GM13976 (cell line): Measurements from ENCODE around the gene TCF7L1.
"Not testable (repeated sequence)": the region's sequence is repeated elsewhere in the genome, so short reads cannot be mapped to it uniquely, and the experiment has no call there.

ENCODE experiments used
- DNase-seq: peaks from one replicate; pipeline ENCODE4 v3.0.0; 2012; ENCODE audit warnings: low spot score
- CTCF ChIP-seq: IDR thresholded peaks from 2 replicates; pipeline ENCODE4 v1.5.1; 2012; ENCODE audit warnings: borderline replicate concordance, mild to moderate bottlenecking; ENCODE audit not compliant: insufficient read depth; ENCODE audit errors: extremely low read depth, missing control alignments, control extremely low read depth
- in situ Hi-C: fragments of 300-500 bp; cut with MboI; formaldehyde crosslinking; loops from one replicate; pipeline ENCODE4 v1.12.0; 2022; ENCODE audit warnings: low sequenced_read_pairs, mixed read lengths, inconsistent platforms; ENCODE audit not compliant: unreplicated experiment

The TCF7L1 gene

GRCh38 chr2:85112906-85113625, 20.1 kb upstream of the TCF7L1 start:
- TF ChIP-seq CTCF, result no peak
- in situ Hi-C loops, result no loop called here
- no peak for DNase-seq

GRCh38 chr2:85114586-85115330, 18.4 kb upstream of the TCF7L1 start:
- no peak for DNase-seq
- in situ Hi-C loops, result no loop called here
- no peak for TF ChIP-seq CTCF

GRCh38 chr2:85116207-85116606, 17.0 kb upstream of the TCF7L1 start:
- TF ChIP-seq CTCF, result no peak
- in situ Hi-C loops, result no loop called here
- DNase-seq, result no peak

GRCh38 chr2:85119900-85120299, 13.3 kb upstream of the TCF7L1 start:
- DNase-seq, result no peak
- in situ Hi-C loops, result no loop called here
- TF ChIP-seq CTCF, result no peak

GRCh38 chr2:85120363-85120762, 12.8 kb upstream of the TCF7L1 start:
- no peak for TF ChIP-seq CTCF
- in situ Hi-C loops, result no loop called here
- DNase-seq, result no peak

GRCh38 chr2:85126462-85126861, 6.7 kb upstream of the TCF7L1 start:
- DNase-seq, in situ Hi-C loops: not testable (repeated sequence)

GRCh38 chr2:85129861-85130260, 3.3 kb upstream of the TCF7L1 start:
- TF ChIP-seq CTCF, result no peak
- no peak for DNase-seq
- in situ Hi-C loops, result no loop called here
